GM21526 (cell line): ENCODE measurements around the gene PRDX2.

Experiments
- ATAC-seq: cut with Tn5 transposase; IDR thresholded peaks from one replicate; pipeline ENCODE4 v1.9.1; 2021; ENCODE audit warnings: moderate library complexity; ENCODE audit not compliant: unreplicated experiment, low FRiP score

PRDX2 gene

DNA sequence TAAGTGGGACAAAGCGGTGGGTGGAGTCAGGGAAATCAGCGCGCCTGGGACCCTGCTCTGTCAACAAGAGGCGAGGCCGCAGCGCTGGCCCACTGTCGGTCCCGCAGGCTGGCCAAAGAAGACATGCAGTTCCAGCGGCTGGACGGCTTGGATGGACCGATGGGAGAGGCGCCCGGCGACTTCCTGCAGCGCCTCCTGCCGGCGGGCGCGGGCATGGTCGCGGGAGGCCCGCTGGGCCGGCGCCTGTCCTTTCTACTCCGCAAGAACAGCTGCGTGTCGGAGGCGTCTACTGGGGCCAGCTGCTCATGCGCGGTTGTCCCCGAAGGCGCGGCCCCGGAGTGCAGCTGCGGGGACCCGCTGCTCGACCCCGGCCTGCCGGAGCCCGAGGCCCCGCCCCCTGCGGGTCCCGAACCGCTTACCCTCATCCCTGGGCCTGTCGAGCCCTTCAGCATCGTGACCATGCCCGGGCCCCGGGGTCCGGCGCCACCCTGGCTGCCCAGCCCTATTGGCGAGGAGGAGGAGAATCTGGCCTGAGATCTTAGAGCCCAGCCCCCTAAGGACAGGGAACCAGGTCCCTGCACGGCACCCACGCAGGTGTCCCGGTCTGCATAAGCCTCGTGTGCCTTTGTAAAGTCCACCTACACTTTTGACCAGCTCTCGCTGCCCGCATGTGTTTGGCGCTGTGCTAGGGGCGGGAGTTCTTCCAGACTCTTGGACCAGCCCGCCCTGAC lies 43.9 kb downstream of the PRDX2 start:
- no peak for ATAC-seq

DNA sequence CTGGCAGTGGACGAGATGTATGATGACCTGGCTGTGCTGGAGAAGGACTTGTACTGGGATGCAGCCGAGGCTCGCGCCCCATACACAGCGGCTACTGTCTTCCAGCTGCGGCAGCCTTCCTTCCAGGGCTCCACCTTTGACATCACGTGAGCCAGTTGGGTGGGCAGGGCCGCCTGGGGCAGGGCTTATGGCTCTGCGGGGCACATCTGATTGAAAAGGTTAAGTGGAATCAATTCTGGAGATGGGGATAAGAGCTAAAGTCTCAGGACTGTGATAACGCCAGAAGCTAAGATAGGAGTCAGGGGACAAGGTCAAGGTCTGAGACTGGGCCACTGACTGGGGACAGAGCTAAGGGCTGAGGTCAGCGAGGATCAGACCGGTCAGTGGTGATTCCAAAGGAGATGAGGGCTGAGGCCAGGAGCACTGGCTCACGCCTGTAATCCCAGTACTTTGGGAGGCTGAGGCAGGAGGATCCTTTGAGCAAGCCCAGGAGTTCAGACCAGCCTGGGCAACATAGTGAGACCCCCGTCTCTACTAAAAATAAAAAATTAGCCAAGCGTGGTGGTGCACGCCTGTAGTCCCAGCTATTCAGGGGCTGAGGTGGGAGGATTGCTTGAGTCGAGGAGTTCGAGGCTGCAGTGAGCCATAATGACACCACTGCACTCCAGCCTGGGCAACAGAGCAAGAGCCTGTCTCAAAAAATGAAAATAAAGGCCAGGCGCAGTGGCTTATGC lies 45.3 kb downstream of the PRDX2 start:
- ATAC-seq: no peak

DNA sequence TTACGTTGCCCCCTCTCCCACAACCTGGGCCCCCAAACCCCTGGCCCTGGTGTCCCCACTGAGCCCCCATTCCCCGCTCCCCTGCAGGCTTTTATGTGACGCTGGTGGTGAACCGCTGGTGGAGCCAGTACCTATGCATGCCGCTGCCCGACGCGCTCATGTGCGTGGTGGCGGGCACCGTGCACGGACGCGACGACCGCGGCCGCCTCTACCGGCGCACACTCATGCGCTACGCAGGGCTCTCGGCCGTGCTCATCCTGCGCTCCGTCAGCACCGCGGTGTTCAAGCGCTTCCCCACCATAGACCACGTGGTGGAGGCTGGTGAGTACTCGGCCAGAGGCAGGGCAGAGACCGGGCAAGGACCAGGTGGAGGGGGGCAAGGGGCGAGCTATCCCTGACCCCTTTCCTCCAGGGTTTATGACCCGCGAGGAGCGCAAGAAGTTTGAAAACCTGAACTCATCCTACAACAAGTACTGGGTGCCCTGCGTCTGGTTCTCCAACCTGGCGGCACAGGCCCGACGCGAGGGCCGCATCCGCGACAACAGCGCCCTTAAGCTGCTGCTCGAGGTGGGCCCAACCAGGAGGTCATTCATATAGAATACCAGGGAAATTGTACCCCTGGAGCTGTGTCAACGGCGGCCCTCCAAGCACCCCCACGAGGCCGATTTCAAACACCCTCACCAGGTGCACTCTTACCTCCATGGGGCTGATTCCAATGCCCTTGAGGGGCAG lies 47.0 kb downstream of the PRDX2 start:
- ATAC-seq: no peak

DNA sequence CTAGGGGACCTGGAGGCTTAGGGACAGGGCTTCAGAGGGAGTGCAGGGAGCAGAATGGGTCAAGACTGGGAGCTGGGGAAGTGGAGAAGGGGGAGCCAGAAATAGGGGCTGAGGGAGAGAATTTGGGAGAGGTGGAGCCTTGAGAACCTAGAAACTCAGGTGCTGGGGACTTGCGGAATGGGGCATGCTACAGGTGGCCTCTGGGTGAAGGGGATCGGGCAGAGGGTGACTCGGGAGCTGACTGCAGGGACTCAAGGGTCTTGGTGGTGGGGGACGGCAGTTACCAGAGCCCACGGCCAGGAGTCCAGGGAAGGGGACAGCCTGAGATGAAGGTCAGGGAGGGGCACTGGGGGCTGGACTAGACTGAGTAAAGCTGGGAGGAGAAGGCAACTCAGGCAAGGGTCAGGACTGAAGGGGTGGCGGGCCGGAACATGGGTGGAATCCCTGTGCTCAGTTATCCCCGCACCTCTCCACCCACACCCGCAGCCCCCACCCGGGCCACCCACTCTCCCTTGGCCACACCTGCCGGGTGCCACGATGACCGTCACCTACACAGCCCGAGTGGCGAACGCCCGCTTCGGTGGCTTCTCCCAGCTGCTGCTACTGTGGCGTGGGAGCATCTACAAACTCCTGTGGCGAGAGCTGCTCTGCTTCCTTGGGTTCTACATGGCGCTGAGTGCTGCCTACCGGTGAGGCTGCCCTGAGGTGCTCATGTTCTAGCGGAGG lies 49.4 kb downstream of the PRDX2 start:
- ATAC-seq: no peak

DNA sequence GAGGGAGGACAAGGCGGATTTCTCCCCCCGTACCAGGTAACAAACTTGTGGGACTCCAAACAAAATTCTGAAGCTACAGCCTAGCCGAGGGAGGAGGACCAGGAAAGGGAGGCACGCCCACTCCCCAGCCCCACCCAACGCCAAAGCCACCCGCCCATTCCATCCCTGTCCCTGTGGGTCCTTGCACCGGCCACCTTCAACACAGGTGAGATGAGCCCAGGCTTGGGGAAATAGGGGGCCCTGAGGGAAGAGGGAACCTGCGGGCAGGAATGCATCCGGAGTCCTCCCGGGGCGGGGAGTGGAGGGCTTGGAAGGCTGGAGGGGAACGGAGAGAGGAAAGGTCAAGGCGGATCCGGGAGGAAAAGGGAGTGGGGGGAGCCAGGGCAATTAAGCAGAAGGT lies 50.0 kb downstream of the PRDX2 start, which contains the start of gene BEST2:
Gene BEST2, plus strand, starts transcription at position 157 of the 400 bp plus-strand sequence. CDS start 802 bp downstream, outside the sequence.
- ATAC-seq: no peak

DNA sequence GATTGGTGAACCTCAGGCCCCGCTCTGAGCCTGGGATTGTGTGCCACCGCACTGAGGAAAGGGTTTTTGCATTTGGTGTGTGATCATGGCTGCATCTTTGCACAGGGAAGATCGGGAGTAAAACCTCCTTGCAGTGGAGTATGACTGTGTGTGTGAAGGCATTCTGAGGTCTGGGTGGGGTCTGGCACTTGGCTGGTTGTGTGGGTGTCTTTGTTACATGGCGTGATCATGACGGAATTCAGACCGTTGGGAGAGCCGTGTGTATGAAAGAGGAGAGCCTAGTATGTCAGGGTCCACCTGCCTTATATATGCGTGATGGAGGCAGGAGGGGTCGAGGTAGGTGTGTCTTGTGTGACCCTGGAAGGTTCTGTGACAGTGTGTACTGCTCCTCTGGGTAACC lies 50.7 kb downstream of the PRDX2 start:
- ATAC-seq: no peak

DNA sequence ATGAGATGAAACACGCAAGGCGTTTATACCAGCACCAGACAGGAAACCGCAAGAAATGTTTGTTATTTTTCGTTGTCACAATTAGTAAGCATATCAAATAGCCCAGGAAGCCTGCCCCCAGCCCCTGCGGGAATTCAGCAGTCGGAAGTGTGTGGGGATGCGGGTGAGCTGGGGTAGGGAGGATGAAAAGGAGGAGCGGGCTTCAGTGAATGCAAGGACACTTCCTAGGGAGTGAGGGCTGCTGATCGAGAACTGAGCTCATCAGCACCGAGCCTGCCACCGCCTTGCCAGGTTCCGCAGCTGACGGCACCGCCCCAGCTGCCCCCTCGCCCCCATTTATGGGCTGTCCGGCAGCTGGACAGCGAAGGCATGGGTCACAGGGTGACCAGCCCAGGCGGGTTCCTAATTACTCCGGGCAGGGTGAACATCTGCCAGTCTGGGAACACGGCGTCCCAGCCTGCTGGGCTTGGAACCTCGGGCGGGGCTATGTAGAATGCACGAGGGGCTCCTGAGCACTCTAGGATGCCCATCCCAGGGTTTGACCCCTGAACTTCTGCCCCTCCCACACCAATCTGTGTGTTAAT lies 51.6 kb downstream of the PRDX2 start:
- no peak for ATAC-seq

DNA sequence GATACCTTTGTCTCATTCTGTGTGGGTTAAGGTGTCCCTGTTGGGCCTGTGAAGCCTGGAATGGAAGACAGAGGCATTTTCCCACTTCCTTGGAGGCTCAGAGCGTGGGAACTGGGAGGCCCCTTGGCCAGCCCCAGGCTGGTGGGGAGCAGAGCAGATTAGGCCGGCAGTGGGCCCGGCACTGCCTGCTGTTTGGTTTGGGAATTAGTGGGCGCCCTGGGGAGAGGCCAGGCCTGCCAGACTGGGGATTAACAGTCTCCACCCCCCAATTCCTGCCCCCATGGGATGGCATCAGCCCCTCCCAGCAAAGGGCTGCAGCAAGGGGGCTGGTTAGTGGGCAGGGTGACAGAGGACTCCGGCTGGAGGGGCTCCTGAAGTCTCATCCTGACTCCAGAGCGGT lies 53.1 kb downstream of the PRDX2 start:
- ATAC-seq: no peak
